Transverse colon (tissue), 4 donors: Measurements from ENCODE around the gene PAN3. TPM values are rescaled to one million over a fixed set of nuclear protein-coding genes. Genes with fewer than 3 reads are reported as not detected.
"Not testable (repeated sequence)": the region's sequence is repeated elsewhere in the genome, so short reads cannot be mapped to it uniquely, and the experiment has no call there.

ENCODE experiments used
- DNase-seq: peaks from one replicate; pipeline ENCODE4 v3.0.0-alpha.2; 2019
- H3K27ac ChIP-seq, 4 donors: fragments of 200-600 bp; sonication (generic); 2 replicates each; pipeline ENCODE4 v1.5.1; 2016 to 2018; ENCODE audit warnings: inconsistent platforms in 4 of 4
- H3K27me3 ChIP-seq: fragments of 200-600 bp; sonication (generic); 2 replicates; pipeline ENCODE4 v1.5.1; 2017; ENCODE audit warnings: inconsistent platforms
- H3K36me3 ChIP-seq, 4 donors: fragments of 200-600 bp; sonication (generic); 2 replicates each; pipeline ENCODE4 v1.5.1; 2017 to 2019; ENCODE audit warnings: inconsistent platforms in 4 of 4
- H3K4me1 ChIP-seq, 4 donors: fragments of 200-600 bp; sonication (generic); 2 replicates each; pipeline ENCODE4 v1.5.1; 2017 to 2020; ENCODE audit warnings: inconsistent platforms in 4 of 4
- H3K4me3 ChIP-seq, 4 donors: fragments of 200-600 bp; sonication (generic); 1 replicate in 1 of 4; 2 replicates in 3 of 4; pipeline versions ENCODE4 v1.5.1 to v1.6.1; 2017 to 2019; ENCODE audit warnings: inconsistent platforms in 4 of 4
- H3K9me3 ChIP-seq, 2 donors: fragments of 200-600 bp; sonication (generic); 2 replicates each; pipeline ENCODE4 v1.5.1; 2017 to 2019; ENCODE audit warnings: inconsistent platforms in 2 of 2
- CTCF ChIP-seq, 5 experiments: fragments of 200-600 bp in 3 of 5; fragments of 450-650 bp in 2 of 5; sonication (generic) in 3 of 5; IDR thresholded peaks; 1 replicate in 2 of 5; 2 replicates in 3 of 5; pipeline ENCODE4 v1.5.1; 2016 to 2017; ENCODE audit warnings: antibody characterized with exemption in 5 of 5, inconsistent platforms in 3 of 5, mild to moderate bottlenecking in 2 of 5, moderate library complexity in 1 of 5
- EP300 ChIP-seq: sonication (generic); formaldehyde crosslinking; IDR thresholded peaks from one replicate; pipeline ENCODE4 v1.6.1; 2017; ENCODE audit warnings: antibody characterized with exemption, low read depth
- POLR2A ChIP-seq: fragments of 450-650 bp; IDR thresholded peaks from one replicate; pipeline ENCODE4 v1.6.1; 2016; ENCODE audit warnings: antibody characterized with exemption, mild to moderate bottlenecking, moderate library complexity
- POLR2AphosphoS5 ChIP-seq, 3 donors: sonication (generic); formaldehyde crosslinking; IDR thresholded peaks; one replicate each; pipeline ENCODE4 v1.6.1; 2016; ENCODE audit warnings: antibody characterized with exemption in 3 of 3
- WGBS, 2 donors: methylation state at CpG; one replicate each; pipeline ENCODE4 v1.1.5; 2018; ENCODE audit warnings: low coverage in 1 of 2; 5-methylcytosine and 5-hydroxymethylcytosine counted together
- in situ Hi-C, 4 donors: fragments of 200-750 bp; cut with MboI; loops; one replicate each; pipeline versions ENCODE4 v1.15.0 to v1.15.1; 2017; ENCODE audit warnings: low sequenced_read_pairs in 3 of 4, low pct_ligation_motif_present in 1 of 4, low pct_unique_long_range_greater_than_20kb in 1 of 4
- intact Hi-C: fragments of 100-400 bp; cut with DNase I; formaldehyde crosslinking; loops from one replicate; pipeline ENCODE4 v1.15.1; 2023; ENCODE audit warnings: low total_unique reads
- total RNA-seq, 4 donors: library from RNA; depleted of rRNA; stranded (reverse); fragments of >200 nt; gene quantifications; one replicate each; pipeline ENCODE4 v1.1.0, GENCODE V29; 2016

Gene PAN3
- total RNA-seq, 4 donors from 2014 or later, result 28.3 to 107 (median 46.6) TPM

DNA sequence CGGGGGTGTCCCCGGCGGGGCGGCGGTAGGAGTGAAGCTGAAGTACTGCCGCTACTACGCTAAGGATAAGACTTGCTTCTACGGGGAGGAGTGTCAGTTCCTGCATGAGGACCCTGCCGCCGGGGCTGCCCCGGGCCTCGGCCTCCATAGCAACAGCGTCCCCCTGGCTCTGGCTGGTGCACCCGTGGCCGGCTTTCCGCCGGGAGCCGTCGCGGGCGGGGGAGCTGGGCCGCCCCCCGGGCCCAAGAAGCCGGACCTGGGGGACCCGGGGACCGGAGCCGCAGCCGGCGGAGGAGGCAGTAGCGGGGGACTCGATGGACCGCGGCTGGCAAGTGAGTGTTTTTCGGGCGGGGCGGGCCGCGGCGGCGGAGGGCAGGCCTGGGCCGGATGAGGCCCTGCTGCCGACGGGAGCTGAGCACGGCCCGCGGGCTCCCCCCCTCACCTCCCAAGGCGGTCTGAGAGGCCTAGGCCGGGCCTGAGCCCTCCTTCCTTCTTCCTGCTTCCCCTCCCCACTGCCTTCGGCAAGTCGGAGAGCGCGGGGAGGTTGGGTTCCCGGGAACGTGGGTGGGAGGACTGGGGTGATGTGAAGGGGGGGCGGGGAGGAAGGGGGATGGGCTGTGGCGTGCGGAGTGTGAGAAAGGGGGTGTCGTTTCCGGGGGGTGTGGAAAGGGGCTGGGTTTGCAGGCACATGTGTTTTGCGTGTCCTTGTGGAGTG lies 568 bp downstream of the PAN3 start:
- in situ Hi-C loops, result no loop called here
- H3K4me1 ChIP-seq, result peaks cover 4 to 35% (median 20%) of the 10 kb centered on the region in 4 donors
- H3K36me3 ChIP-seq, result no peaks in the 10 kb centered on the region
- 1% methylated on average over 44 of the region's 60 CpGs; no CpG with 5 or more reads in 1 of the 2 donors for WGBS, 2 donors
- peak overlapping the region; percentile 98 to 100 (median 99) for H3K27ac ChIP-seq
- peak; percentile 87 for DNase-seq
- intact Hi-C loops, result no loop called here
- H3K27me3 ChIP-seq, result no peaks in the 10 kb centered on the region
- TF ChIP-seq POLR2A (peak; percentile 72), POLR2AphosphoS5 (IDR thresholded peaks at IDR 0.05) (peak; percentile 71 to 89 (median 88)), EP300 (no peak), CTCF (IDR thresholded peaks at IDR 0.05) (no peak)
- H3K9me3 ChIP-seq, result no peaks in the 10 kb centered on the region
- H3K4me3 ChIP-seq, result peak overlapping the region; percentile 84 to 100 (median 94)

GRCh38 chr13:28140433-28141125 lies 2.2 kb downstream of the PAN3 start:
- in situ Hi-C loops, result no loop called here
- Histone ChIP-seq H3K27ac (peak overlapping the region in 3 of 4 donors; percentile 98 to 100 (median 100)), H3K4me3 (peak overlapping the region in 3 of 4 donors; percentile 84 to 97 (median 90)), H3K27me3 (no peaks in the 10 kb centered on the region), H3K4me1 (peaks cover 4 to 35% (median 20%) of the 10 kb centered on the region in 4 donors), H3K36me3 (no peaks in the 10 kb centered on the region), H3K9me3 (no peaks in the 10 kb centered on the region)
- TF ChIP-seq CTCF (IDR thresholded peaks at IDR 0.05), result no peak
- TF ChIP-seq POLR2AphosphoS5 (IDR thresholded peaks at IDR 0.05), result no peak
- TF ChIP-seq EP300, result no peak
- no peak for TF ChIP-seq POLR2A
- WGBS, 2 donors, result 68 to 76% methylated on average over 9 to 10 of the region's 10 CpGs
- intact Hi-C loops, result no loop called here
- DNase-seq, result no peak

- H3K27me3 ChIP-seq, H3K9me3 ChIP-seq, intact Hi-C loops, H3K4me3 ChIP-seq, DNase-seq, H3K27ac ChIP-seq, H3K36me3 ChIP-seq, in situ Hi-C loops: not testable (repeated sequence)
- 85 to 98% methylated on average over 3 to 10 of the region's 10 CpGs for WGBS, 2 donors
- H3K4me1 ChIP-seq, result peaks cover 4 to 35% (median 20%) of the 10 kb centered on the region in 4 donors
Measured at GRCh38 chr13:28141542-28141941, 3.2 kb downstream of the PAN3 start.

- H3K9me3 ChIP-seq, result no peaks in the 10 kb centered on the region
- in situ Hi-C loops, result no loop called here
- 87 to 88% methylated on average over 6 of the region's 6 CpGs for WGBS, 2 donors
- no peaks in the 10 kb centered on the region for H3K36me3 ChIP-seq
- TF ChIP-seq CTCF (IDR thresholded peaks at IDR 0.05) (no peak), POLR2AphosphoS5 (IDR thresholded peaks at IDR 0.05) (no peak), POLR2A (no peak), EP300 (no peak)
- DNase-seq, result no peak
- no peak overlapping the region for H3K4me3 ChIP-seq
- intact Hi-C loops, result no loop called here
- H3K4me1 ChIP-seq, result peaks cover 4 to 23% (median 8%) of the 10 kb centered on the region in 4 donors
- H3K27me3 ChIP-seq, result no peaks in the 10 kb centered on the region
- H3K27ac ChIP-seq, result no peak overlapping the region
Measured at GRCh38 chr13:28145049-28145448, 6.7 kb downstream of the PAN3 start.
